HepG2 (cell line): ENCODE measurements around the gene MPIG6B. TPM values are rescaled to one million over a fixed set of nuclear protein-coding genes. Genes with fewer than 3 reads are reported as not detected.

Experiments used
- BATF2 ChIP-seq: sonication (generic); formaldehyde crosslinking; IDR thresholded peaks from 2 replicates; pipeline ENCODE4 v1.8.0; 2022; ENCODE audit warnings: mild to moderate bottlenecking, missing genetic modification reagents, moderate library complexity
- CHD2 ChIP-seq: IDR thresholded peaks from 2 replicates; pipeline ENCODE4 v1.6.1; 2011; ENCODE audit warnings: low read depth, low read length, improper control_type of control experiment
- GATAD1 ChIP-seq: IDR thresholded peaks from 2 replicates; pipeline ENCODE4 v1.6.1; 2016; ENCODE audit warnings: missing genetic modification reagents, missing compliant biosample characterization
- GFI1 ChIP-seq: sonication (generic); formaldehyde crosslinking; IDR thresholded peaks from 2 replicates; pipeline ENCODE4 v1.5.0; 2020; ENCODE audit warnings: missing genetic modification reagents, mild to moderate bottlenecking, borderline replicate concordance
- GLMP ChIP-seq: sonication (generic); formaldehyde crosslinking; IDR thresholded peaks from 2 replicates; pipeline ENCODE4 v1.9.0; 2021; ENCODE audit warnings: missing genetic modification reagents, mild to moderate bottlenecking, borderline replicate concordance
- HIVEP1 ChIP-seq: sonication (generic); formaldehyde crosslinking; IDR thresholded peaks from 2 replicates; pipeline ENCODE4 v1.4.0; 2020; ENCODE audit warnings: mild to moderate bottlenecking, missing genetic modification reagents
- KLF16 ChIP-seq, 2 experiments: sonication (generic) in 1 of 2; formaldehyde crosslinking in 1 of 2; IDR thresholded peaks; 2 replicates each; pipeline versions ENCODE4 v1.6.1 to v1.8.0; 2016 to 2023; ENCODE audit warnings: missing genetic modification reagents in 2 of 2, missing compliant biosample characterization in 1 of 2
- LBX2 ChIP-seq: sonication (generic); formaldehyde crosslinking; IDR thresholded peaks from 2 replicates; pipeline ENCODE4 v1.5.0; 2020; ENCODE audit warnings: missing genetic modification reagents, mild to moderate bottlenecking, borderline replicate concordance
- MED1 ChIP-seq: sonication (generic); formaldehyde crosslinking; IDR thresholded peaks from 2 replicates; pipeline ENCODE4 v1.4.0; 2020; ENCODE audit warnings: missing genetic modification reagents
- NR1H2 ChIP-seq: sonication (generic); formaldehyde crosslinking; IDR thresholded peaks from 2 replicates; pipeline ENCODE4 v1.8.1; 2022; ENCODE audit warnings: low read depth, missing genetic modification reagents, borderline replicate concordance
- PAWR ChIP-seq: sonication (generic); formaldehyde crosslinking; IDR thresholded peaks from 2 replicates; pipeline ENCODE4 v1.4.0; 2020; ENCODE audit warnings: missing genetic modification reagents, mild to moderate bottlenecking, borderline replicate concordance
- RARA ChIP-seq: IDR thresholded peaks from 2 replicates; pipeline ENCODE4 v1.6.1; 2016; ENCODE audit warnings: missing genetic modification reagents, missing compliant biosample characterization
- SSRP1 ChIP-seq: IDR thresholded peaks from 2 replicates; pipeline ENCODE4 v1.6.1; 2016; ENCODE audit warnings: control low read depth
- TARDBP ChIP-seq: sonication (generic); formaldehyde crosslinking; IDR thresholded peaks from 2 replicates; pipeline ENCODE4 v1.8.0; 2022; ENCODE audit warnings: mild to moderate bottlenecking, missing genetic modification reagents
- TBL1XR1 ChIP-seq: fragments of 150-350 bp; IDR thresholded peaks from 2 replicates; pipeline ENCODE4 v1.6.1; 2014; ENCODE audit warnings: borderline replicate concordance, low read length; ENCODE audit not compliant: partially characterized antibody
- TCF12 ChIP-seq, 2 experiments: fragments of 450-650 bp in 1 of 2; sonication (generic) in 1 of 2; formaldehyde crosslinking in 1 of 2; IDR thresholded peaks; 2 replicates each; pipeline versions ENCODE4 v1.6.1 to v1.8.0; 2017 to 2022; ENCODE audit warnings: antibody characterized with exemption in 1 of 2, mild to moderate bottlenecking in 1 of 2, missing genetic modification reagents in 1 of 2, moderate library complexity in 1 of 2
- TRAFD1 ChIP-seq: sonication (generic); formaldehyde crosslinking; IDR thresholded peaks from 2 replicates; pipeline ENCODE4 v1.5.1; 2020; ENCODE audit warnings: missing genetic modification reagents, mild to moderate bottlenecking, borderline replicate concordance
- U2AF2 ChIP-seq: fragments of 200-400 bp; formaldehyde crosslinking; IDR thresholded peaks from 2 replicates; pipeline ENCODE4 v1.6.1; 2017; ENCODE audit warnings: low read depth, mild to moderate bottlenecking, low read length
- ZBTB34 ChIP-seq: sonication (generic); formaldehyde crosslinking; IDR thresholded peaks from 2 replicates; pipeline ENCODE4 v1.8.0; 2022; ENCODE audit warnings: mild to moderate bottlenecking, missing genetic modification reagents
- ZFYVE20 ChIP-seq: sonication (generic); formaldehyde crosslinking; IDR thresholded peaks from 2 replicates; pipeline ENCODE4 v1.8.0; 2023; ENCODE audit warnings: low read depth, mild to moderate bottlenecking, moderate library complexity, missing genetic modification reagents, borderline replicate concordance
- ZNF253 ChIP-seq: sonication (generic); formaldehyde crosslinking; IDR thresholded peaks from 2 replicates; pipeline ENCODE4 v1.8.0; 2022; ENCODE audit warnings: mild to moderate bottlenecking, missing genetic modification reagents, borderline replicate concordance
- ZNF501 ChIP-seq: sonication (generic); formaldehyde crosslinking; IDR thresholded peaks from 2 replicates; pipeline ENCODE4 v1.5.1; 2020; ENCODE audit warnings: mild to moderate bottlenecking, moderate library complexity, missing genetic modification reagents
- ZNF580 ChIP-seq: IDR thresholded peaks from 2 replicates; pipeline ENCODE4 v1.6.1; 2016; ENCODE audit warnings: low read depth, borderline replicate concordance
- ZNF747 ChIP-seq: sonication (generic); formaldehyde crosslinking; IDR thresholded peaks from 2 replicates; pipeline ENCODE4 v1.8.1; 2023; ENCODE audit warnings: missing genetic modification reagents, mild to moderate bottlenecking, borderline replicate concordance
- ZNF792 ChIP-seq: IDR thresholded peaks from 2 replicates; pipeline ENCODE4 v1.6.1; 2016
- polyA plus RNA-seq, 8 experiments: library from polyadenylated mRNA; depleted of rRNA in 3 of 8; stranded (reverse) in 7 of 8; unstranded in 1 of 8; fragments of >200 nt; fragmentation: Illumina TruSeq in 4 of 8; extraction: Trizol in 4 of 8; gene quantifications; 2 replicates each; pipeline versions ENCODE4 v1.2.1 to v1.2.3, GENCODE V29; 2011 to 2016; ENCODE audit warnings: low read depth in 4 of 8, missing spikeins in 1 of 8, mixed read lengths in 1 of 8; ENCODE audit not compliant: insufficient read depth in 1 of 8
- total RNA-seq, 5 experiments: library from RNA; depleted of rRNA; stranded (reverse); fragments of >200 nt; fragmentation: Illumina TruSeq; extraction: Trizol; gene quantifications; 2 replicates each; pipeline ENCODE4 v1.2.3, GENCODE V29; 2016; ENCODE audit warnings: low read depth in 1 of 5

Gene MPIG6B
- total and polyA plus RNA-seq, 2 of the 13 experiments (the other 11 are each of a cell fraction or from before 2014, with no cell fraction given): not detected

- no peak for TF ChIP-seq ZBTB34 (CRISPR knock-in tag)
- TF ChIP-seq U2AF2: no peak
- TF ChIP-seq KLF16 (CRISPR knock-in tag; IDR thresholded peaks at IDR 0.05): peak in 1 of 2 experiments; percentile 98; a peak in 2 of 4 replicates
- no peak; the same call in 1 of the 2 replicates for TF ChIP-seq ZNF580
- TF ChIP-seq ZNF253 (CRISPR knock-in tag): no peak
- peak; percentile 46 for TF ChIP-seq TBL1XR1
- TF ChIP-seq CHD2: no peak; the same call in 1 of the 2 replicates
- no peak for TF ChIP-seq NR1H2 (CRISPR knock-in tag)
- peak; percentile 53; the same call in 1 of the 2 replicates for TF ChIP-seq ZNF792 (CRISPR knock-in tag)
- no peak; the same call in 1 of the 2 replicates for TF ChIP-seq GATAD1 (CRISPR knock-in tag)
- TF ChIP-seq BATF2 (CRISPR knock-in tag): no peak
- TF ChIP-seq GFI1 (CRISPR knock-in tag): peak; percentile 78
- TF ChIP-seq LBX2 (CRISPR knock-in tag): no peak
- TF ChIP-seq TARDBP: peak; percentile 23; the same call in 1 of the 2 replicates
- TF ChIP-seq SSRP1 (CRISPR knock-in tag): no peak; the same call in 1 of the 2 replicates
- no peak for TF ChIP-seq HIVEP1 (CRISPR knock-in tag)
- no peak for TF ChIP-seq TRAFD1 (CRISPR knock-in tag)
- TF ChIP-seq RARA: peak; percentile 7; the same call in 1 of the 2 replicates
- no peak for TF ChIP-seq ZFYVE20 (CRISPR knock-in tag)
- TF ChIP-seq PAWR: no peak
- no peak for TF ChIP-seq GLMP (CRISPR knock-in tag)
- peak; percentile 53; the same call in 1 of the 2 replicates for TF ChIP-seq ZNF501 (CRISPR knock-in tag)
- no peak for TF ChIP-seq TCF12 (IDR thresholded peaks at IDR 0.05)
- TF ChIP-seq TCF12 (CRISPR knock-in tag; IDR thresholded peaks at IDR 0.05): no peak
- peak; percentile 72 for TF ChIP-seq MED1 (CRISPR knock-in tag)
- TF ChIP-seq ZNF747 (CRISPR knock-in tag): no peak
Observed at GRCh38 chr6:31729515-31729978, 6.4 kb downstream of the MPIG6B start (continued).
